ELR (cell line): ENCODE measurements around the gene CDA.

ENCODE experiments used
- DNase-seq: peaks from one replicate; pipeline ENCODE4 v3.0.0-alpha.2; 2015; ENCODE audit warnings: low read depth

CDA gene

GRCh38 chr1:20588634-20589225 lies at the start of gene CDA:
CDA (plus strand) TSS chr1:20589097; CDS start chr1:20589130, 33 bp downstream.
- DNase-seq: no peak

- peak; percentile 15 for DNase-seq
Measured at GRCh38 chr1:20540281-20540680, 48.6 kb upstream of the CDA start.

- no peak for DNase-seq
Measured at GRCh38 chr1:20546637-20547036, 42.3 kb upstream of the CDA start.

GRCh38 chr1:20551161-20551560 lies 37.7 kb upstream of the CDA start:
- no peak for DNase-seq

GRCh38 chr1:20551945-20552727 lies 36.8 kb upstream of the CDA start, which contains the start of gene FAM43B:
FAM43B (plus strand) TSS chr1:20552573; CDS start chr1:20552974, 401 bp downstream.
- DNase-seq: peak; percentile 23

GRCh38 chr1:20552728-20553445 lies 36.0 kb upstream of the CDA start:
- no peak for DNase-seq

GRCh38 chr1:20555025-20555757 lies 33.7 kb upstream of the CDA start:
- no peak for DNase-seq

GRCh38 chr1:20555758-20556120 lies 33.2 kb upstream of the CDA start:
- no peak for DNase-seq

- no peak for DNase-seq
Measured at GRCh38 chr1:20558191-20558590, 30.7 kb upstream of the CDA start.

- no peak for DNase-seq
Measured at GRCh38 chr1:20560966-20561365, 27.9 kb upstream of the CDA start.

GRCh38 chr1:20565234-20565633 lies 23.7 kb upstream of the CDA start:
- no peak for DNase-seq

- DNase-seq: no peak
Measured at GRCh38 chr1:20569523-20570098, 19.3 kb upstream of the CDA start.

- no peak for DNase-seq
Measured at GRCh38 chr1:20571427-20571826, 17.5 kb upstream of the CDA start.

GRCh38 chr1:20573987-20574386 lies 14.9 kb upstream of the CDA start:
- no peak for DNase-seq

GRCh38 chr1:20574686-20575540 lies 14.0 kb upstream of the CDA start:
- DNase-seq: peak; percentile 86

GRCh38 chr1:20575541-20576336 lies 13.2 kb upstream of the CDA start:
- DNase-seq: no peak

- peak; percentile 52 for DNase-seq
Measured at GRCh38 chr1:20578062-20578461, 10.8 kb upstream of the CDA start.

GRCh38 chr1:20578721-20579395 lies 10.0 kb upstream of the CDA start:
- DNase-seq: peak; percentile 77

GRCh38 chr1:20584890-20585289 lies 4.0 kb upstream of the CDA start:
- DNase-seq: no peak
